Loucy (cell line): ENCODE results near the gene IL23R.

Experiments
- CTCF ChIP-seq: fragments of 200-600 bp; sonication (generic); conservative IDR thresholded peaks from 2 replicates; pipeline ENCODE4 v1.5.1; 2014; ENCODE audit warnings: mild to moderate bottlenecking, antibody characterized with exemption, low read length
- EZH2phosphoT487 ChIP-seq: fragments of 200-600 bp; IDR thresholded peaks from 2 replicates; pipeline ENCODE4 v1.6.1; 2018; ENCODE audit warnings: antibody characterized with exemption, mild to moderate bottlenecking, moderate library complexity, borderline replicate concordance

GRCh38 chr1:67256291-67257172 lies 90.3 kb downstream of the IL23R start:
- TF ChIP-seq CTCF (no peak), EZH2phosphoT487 (no peak)
